Hematopoietic multipotent progenitor cell treated with erythropoietin and hydrocortisone succinate and interleukin-3 and kit ligand, for 4 days (in vitro differentiated cells): ENCODE measurements around the gene THOC2.

ENCODE experiments used
- DNase-seq: peaks from one replicate; pipeline ENCODE4 v3.0.0-alpha.2; 2015

THOC2 gene

DNA sequence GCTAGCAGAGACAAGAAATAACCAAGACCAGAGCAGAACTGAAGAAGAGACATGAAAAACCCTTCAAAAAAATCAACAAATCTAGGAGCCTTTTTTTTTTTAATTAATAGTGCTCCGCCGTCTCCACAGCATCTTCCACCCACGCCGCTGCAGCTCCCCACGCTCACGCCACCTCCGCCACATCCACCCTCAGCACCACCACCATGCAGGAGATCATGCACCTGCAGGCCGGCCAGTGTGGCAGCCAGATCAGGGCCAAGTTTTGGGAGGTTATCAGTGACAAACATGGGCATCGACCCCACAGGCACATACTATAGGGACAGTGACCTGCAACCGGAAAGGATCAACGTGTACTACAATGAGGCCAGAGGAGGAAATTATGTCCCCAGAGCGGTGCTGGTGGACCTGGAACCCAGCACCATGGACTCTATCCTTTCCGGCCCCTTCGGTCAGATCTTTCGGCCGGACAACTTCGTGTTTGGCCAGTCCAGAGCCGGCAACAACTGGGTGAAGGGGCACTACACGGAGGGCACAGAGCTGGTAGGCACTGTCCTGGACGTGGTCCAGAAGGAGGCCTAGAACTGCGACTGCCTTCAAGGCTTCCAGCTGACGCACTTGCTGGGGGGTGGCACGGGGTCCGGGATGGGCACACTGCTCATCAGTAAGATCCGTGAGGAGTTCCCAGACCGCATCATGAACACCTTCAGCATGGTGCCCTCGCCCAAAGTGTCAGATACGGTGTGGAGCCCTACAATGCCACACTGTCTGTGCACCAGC, 171.2 kb downstream of the THOC2 start:
- no peak for DNase-seq

GRCh38 chrX:123550829-123551228, 182.0 kb downstream of the THOC2 start:
- no peak for DNase-seq
